ENCODE measurements around the gene AP4S1. TPM values are rescaled to one million over a fixed set of nuclear protein-coding genes. Genes with fewer than 3 reads are reported as not detected.
"Not testable (repeated sequence)": the region's sequence is repeated elsewhere in the genome, so short reads cannot be mapped to it uniquely, and the experiment has no call there.

Gene AP4S1
- total RNA-seq, 1 donor, result 7.9 TPM

DNA sequence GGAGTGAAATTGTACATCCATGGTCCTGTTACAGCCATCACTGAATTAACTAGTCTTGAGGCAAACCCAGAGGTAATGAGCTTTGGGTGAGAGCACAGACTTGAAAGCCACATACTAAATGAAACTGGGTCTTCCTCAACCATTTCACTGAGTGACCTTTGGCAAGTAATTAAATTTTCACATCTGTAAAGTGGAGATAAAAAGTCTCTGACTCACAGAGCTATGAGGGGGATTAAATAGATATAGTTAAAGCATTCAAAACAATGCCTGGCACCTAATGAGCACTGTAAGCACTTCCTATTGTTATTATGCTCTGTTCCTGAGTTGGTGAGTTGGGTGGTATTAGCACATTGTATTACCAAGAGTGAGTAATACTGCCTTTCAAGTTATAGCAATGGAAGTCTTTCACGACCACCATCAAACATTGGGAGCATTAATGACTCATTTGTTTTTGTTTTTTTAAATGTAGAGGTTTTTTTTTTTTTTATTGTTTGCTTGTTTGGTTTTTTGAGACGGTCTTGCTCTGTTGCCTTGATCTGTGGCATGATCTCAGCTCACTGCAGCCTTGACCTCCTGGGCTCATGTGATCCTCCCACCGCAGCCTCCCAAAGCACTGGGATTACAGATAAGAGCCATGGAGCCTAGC, 13.2 kb downstream of the AP4S1 start:
- TF ChIP-seq, protein P1, sequence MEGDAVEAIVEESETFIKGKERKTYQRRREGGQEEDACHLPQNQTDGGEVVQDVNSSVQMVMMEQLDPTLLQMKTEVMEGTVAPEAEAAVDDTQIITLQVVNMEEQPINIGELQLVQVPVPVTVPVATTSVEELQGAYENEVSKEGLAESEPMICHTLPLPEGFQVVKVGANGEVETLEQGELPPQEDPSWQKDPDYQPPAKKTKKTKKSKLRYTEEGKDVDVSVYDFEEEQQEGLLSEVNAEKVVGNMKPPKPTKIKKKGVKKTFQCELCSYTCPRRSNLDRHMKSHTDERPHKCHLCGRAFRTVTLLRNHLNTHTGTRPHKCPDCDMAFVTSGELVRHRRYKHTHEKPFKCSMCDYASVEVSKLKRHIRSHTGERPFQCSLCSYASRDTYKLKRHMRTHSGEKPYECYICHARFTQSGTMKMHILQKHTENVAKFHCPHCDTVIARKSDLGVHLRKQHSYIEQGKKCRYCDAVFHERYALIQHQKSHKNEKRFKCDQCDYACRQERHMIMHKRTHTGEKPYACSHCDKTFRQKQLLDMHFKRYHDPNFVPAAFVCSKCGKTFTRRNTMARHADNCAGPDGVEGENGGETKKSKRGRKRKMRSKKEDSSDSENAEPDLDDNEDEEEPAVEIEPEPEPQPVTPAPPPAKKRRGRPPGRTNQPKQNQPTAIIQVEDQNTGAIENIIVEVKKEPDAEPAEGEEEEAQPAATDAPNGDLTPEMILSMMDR (IDR thresholded peaks at IDR 0.05; ENCODE audit: insufficient read depth, low read length), result no peak
- peak; percentile 64 for DNase-seq (ENCODE audit: low read depth)
- H3K4me3 ChIP-seq (ENCODE audit: low read depth, low read length), result no peak overlapping the region

DNA sequence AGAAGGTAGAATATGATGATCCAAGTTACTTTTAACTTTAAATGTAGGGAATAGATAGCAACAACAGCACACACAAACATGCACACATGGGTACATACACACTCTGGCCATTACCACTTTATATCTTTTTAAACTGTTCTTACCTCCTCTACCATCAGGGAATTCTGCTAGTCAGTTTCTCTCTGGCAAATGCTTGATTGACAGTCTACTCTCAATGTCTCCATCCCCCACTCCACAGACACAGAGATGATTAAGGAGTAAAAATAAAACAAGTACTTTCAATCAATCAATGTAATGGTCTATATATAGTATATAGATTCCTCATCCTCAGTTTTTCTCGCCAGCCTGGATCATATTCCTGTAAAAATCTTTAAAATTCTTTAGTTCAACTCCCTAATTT, 16.9 kb downstream of the AP4S1 start:
- H3K4me3 ChIP-seq (ENCODE audit: low read depth, low read length), result no peak overlapping the region
- DNase-seq (ENCODE audit: low read depth), result no peak
- TF ChIP-seq, protein P1 (IDR thresholded peaks at IDR 0.05; ENCODE audit: insufficient read depth, low read length), result no peak

DNA sequence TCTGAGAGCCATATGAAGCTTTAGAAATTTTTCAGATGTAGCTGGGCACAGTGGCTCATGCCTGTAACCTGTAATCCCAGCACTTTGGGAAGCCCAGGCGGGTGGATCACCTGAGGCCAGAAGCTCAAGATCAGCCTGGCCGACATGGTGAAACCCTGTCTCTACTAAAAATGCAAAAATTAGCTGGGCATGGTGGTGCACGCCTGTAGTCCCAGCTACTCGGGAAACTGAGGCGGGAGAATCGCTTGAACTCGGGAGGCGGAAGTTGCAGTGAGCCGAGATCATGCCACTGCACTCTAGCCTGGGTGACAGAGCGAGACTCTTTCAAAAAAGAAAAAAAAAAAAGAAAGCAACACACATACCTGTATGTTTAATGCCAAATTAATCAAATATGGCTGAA, 17.4 kb downstream of the AP4S1 start:
- not testable (repeated sequence) for H3K4me3 ChIP-seq (ENCODE audit: low read depth, low read length); DNase-seq (ENCODE audit: low read depth)

DNA sequence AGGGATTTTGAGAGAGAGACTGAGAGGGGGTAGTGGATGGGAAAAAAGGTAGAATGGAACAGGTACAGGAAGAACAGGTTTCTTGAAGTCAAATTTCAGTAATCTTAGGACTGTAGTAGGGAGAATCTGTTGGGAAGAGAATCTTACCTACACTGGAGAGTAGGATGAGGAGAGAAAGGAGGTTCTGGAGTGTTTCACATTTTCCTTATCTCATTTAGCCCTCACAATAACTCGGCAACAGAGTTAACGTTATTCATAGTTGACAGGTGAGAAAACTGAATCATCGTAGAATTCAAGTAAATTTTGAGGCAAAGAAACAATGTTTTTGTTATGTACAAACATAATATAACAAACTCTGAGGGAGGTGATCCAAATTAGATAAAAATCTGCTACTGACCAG, 17.9 kb downstream of the AP4S1 start:
- TF ChIP-seq, protein P1 (IDR thresholded peaks at IDR 0.05; ENCODE audit: insufficient read depth, low read length), result no peak
- DNase-seq (ENCODE audit: low read depth), result no peak
- no peak overlapping the region for H3K4me3 ChIP-seq (ENCODE audit: low read depth, low read length)

DNA sequence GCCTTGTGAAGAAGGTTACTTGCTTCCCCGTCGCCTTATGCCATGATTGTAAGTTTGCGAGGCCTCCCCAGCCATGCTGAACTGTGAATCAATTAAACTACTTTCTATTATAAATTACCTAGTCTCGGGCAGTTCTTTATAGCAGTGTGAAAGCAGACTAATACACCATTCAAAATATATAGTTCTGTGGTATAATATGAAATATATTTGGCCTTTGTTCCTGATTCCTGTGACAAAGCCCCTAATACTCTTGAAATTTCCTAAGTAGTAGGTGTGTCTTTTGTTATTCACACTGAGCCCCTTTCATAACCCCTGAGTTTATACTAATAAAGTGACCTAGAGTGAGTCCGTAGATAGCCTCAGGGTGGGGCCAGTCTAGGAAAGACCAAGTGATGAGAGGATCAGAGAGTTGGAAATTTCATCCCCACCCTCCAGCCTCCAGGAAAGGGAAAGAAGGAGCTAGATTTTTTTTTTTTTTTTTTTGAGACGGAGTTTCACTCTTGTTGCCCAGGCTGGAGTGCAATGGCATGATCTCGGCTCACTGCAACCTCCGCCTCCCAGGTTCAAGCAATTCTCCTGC, 20.1 kb downstream of the AP4S1 start:
- H3K4me3 ChIP-seq (ENCODE audit: low read depth, low read length), result no peak overlapping the region
- TF ChIP-seq, protein P1 (IDR thresholded peaks at IDR 0.05; ENCODE audit: insufficient read depth, low read length), result no peak
- no peak for DNase-seq (ENCODE audit: low read depth)

DNA sequence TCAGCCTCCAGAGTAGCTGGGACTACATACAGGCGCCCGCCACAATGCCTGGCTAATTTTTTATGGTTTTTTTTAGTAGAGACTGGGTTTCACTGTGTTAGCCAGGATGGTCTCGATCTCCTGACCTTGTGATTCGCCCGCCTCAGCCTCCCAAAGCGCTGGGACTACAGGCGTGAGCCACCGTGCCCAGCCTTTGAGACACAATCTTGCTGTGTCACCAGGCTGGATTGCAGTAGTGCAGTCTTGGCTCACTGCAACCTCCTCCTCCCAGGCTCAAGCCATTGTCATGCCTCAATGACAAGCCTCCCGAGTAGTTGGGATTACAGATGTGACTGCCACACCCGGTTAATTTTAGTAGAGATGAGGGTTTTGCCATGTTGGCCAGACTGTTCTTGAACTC, 22.1 kb downstream of the AP4S1 start:
- TF ChIP-seq, protein P1 (IDR thresholded peaks at IDR 0.05; ENCODE audit: insufficient read depth, low read length), result no peak
- no peak for DNase-seq (ENCODE audit: low read depth)
- H3K4me3 ChIP-seq (ENCODE audit: low read depth, low read length), result no peak overlapping the region

DNA sequence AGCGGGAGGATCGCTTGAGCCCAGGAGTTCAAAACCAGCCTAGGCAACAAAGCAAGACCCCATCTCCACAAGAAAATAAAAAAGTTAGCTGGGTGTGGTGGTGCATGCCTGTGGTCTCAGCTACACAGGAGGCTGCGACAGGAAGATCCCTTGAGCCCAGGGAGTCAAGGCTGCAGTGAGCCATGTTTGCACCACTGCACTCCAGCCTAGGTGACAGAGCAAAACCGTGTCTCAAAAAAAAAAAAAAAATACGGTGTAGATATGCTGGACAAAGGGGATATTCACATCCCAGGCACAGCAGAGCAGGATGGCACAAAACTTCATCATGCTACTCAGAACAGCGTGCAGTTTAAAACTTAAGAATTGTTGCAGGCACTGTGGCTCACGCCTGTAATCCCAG, 25.6 kb downstream of the AP4S1 start:
- TF ChIP-seq, protein P1 (IDR thresholded peaks at IDR 0.05; ENCODE audit: insufficient read depth, low read length), result no peak
- DNase-seq (ENCODE audit: low read depth), result no peak
- no peak overlapping the region for H3K4me3 ChIP-seq (ENCODE audit: low read depth, low read length)

Measured in fibroblast of the aortic adventitia (primary cell).